ENCODE measurements around the gene ATP8A2. TPM values are rescaled to one million over a fixed set of nuclear protein-coding genes. Genes with fewer than 3 reads are reported as not detected.

The ATP8A2 gene
- total RNA-seq, 4 donors from 2014 or later = 0.29 to 0.65 (median 0.46) TPM

DNA sequence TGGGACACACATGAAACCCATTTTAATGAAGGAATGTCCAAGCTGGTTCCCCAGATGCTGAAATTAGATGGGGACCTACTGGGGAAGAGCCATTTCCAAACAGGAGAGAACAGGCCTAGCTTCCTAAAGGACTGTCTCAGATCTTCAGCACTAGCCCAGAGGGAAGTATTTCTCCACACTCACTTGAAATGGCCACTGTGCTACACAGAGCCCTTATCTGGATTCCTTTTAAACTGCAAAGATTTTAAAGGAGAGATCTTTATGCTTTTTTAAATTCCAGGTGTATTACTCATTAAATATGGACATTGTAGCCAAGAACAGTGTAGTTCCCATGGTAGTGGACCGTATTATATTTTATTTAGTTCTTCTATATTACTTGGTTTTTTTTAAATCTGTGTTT lies 424.7 kb downstream of the ATP8A2 start:
- no peaks in the 10 kb centered on the region for H3K9me3 ChIP-seq
- H3K27me3 ChIP-seq = peaks cover 0 to 3% (median 0%) of the 10 kb centered on the region in 4 donors
- TF ChIP-seq POLR2A (IDR thresholded peaks at IDR 0.05; ENCODE audit: low read depth) (no peak), POLR2AphosphoS5 (IDR thresholded peaks at IDR 0.05) (no peak), EP300 (IDR thresholded peaks at IDR 0.05) (no peak)
- TF ChIP-seq, protein P1, sequence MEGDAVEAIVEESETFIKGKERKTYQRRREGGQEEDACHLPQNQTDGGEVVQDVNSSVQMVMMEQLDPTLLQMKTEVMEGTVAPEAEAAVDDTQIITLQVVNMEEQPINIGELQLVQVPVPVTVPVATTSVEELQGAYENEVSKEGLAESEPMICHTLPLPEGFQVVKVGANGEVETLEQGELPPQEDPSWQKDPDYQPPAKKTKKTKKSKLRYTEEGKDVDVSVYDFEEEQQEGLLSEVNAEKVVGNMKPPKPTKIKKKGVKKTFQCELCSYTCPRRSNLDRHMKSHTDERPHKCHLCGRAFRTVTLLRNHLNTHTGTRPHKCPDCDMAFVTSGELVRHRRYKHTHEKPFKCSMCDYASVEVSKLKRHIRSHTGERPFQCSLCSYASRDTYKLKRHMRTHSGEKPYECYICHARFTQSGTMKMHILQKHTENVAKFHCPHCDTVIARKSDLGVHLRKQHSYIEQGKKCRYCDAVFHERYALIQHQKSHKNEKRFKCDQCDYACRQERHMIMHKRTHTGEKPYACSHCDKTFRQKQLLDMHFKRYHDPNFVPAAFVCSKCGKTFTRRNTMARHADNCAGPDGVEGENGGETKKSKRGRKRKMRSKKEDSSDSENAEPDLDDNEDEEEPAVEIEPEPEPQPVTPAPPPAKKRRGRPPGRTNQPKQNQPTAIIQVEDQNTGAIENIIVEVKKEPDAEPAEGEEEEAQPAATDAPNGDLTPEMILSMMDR (IDR thresholded peaks at IDR 0.05) = no peak
- H3K4me3 ChIP-seq = no peak overlapping the region
- H3K36me3 ChIP-seq = no peaks in the 10 kb centered on the region
- intact Hi-C loops (cut with DNase I) = no loop called here
- WGBS = 90% methylated on average over 1 of the region's 1 CpG
- H3K27ac ChIP-seq (replicated peaks in 1 of 4) = no peak overlapping the region
- DNase-seq (ENCODE audit: extremely low spot score) = no peak
- no peaks in the 10 kb centered on the region for H3K4me1 ChIP-seq

DNA sequence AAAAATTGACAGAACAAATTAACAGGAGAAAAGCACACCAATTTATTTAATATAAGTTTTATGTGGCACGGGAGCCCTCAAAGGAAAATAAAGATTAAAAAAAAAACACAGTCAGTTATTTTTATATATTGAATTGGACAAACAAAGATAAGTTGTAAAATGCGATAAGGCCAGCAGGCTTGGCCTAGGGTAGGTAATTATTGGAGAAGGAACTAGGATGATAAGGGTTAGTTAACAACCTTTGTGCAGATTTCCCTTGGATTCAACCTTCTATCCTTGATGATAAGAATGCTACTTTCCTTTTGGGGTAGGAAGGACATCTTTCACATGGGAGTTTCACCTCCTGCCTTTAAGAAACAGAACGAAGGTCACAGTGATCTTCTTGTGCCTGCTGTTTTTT lies 427.2 kb downstream of the ATP8A2 start:
- H3K4me3 ChIP-seq = no peak overlapping the region
- peaks cover 0 to 3% (median 0%) of the 10 kb centered on the region in 4 donors for H3K27me3 ChIP-seq
- intact Hi-C loops (cut with DNase I) = no loop called here
- no peak for TF ChIP-seq EP300 (IDR thresholded peaks at IDR 0.05)
- TF ChIP-seq POLR2AphosphoS5 (IDR thresholded peaks at IDR 0.05) = no peak
- TF ChIP-seq, protein P1 (IDR thresholded peaks at IDR 0.05) = no peak
- no peak for TF ChIP-seq POLR2A (IDR thresholded peaks at IDR 0.05; ENCODE audit: low read depth)
- no peaks in the 10 kb centered on the region for H3K9me3 ChIP-seq
- H3K36me3 ChIP-seq = no peaks in the 10 kb centered on the region
- no peak overlapping the region for H3K27ac ChIP-seq (replicated peaks in 1 of 4)
- no peaks in the 10 kb centered on the region for H3K4me1 ChIP-seq
- no peak for DNase-seq (ENCODE audit: extremely low spot score)
- 90% methylated on average over 3 of the region's 3 CpGs for WGBS

DNA sequence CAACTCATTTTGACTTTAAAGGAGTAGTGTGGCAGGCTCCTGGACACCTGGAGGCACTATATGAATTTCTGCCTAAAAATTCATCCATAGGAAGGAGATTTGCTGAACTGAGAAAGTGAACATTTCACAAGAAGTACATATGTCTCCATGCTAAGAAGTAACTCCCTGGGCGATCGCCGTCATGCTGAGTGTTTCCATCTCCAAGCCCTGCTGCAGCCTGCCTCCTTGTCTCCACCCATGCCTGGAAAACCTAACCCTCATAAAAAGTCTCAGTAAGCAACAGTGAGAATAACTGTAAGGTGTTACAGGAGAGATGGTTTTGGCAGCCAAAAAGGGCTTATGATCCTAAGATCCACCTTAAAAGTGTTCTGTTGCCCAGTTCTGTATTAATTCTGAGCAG lies 428.7 kb downstream of the ATP8A2 start:
- intact Hi-C loops (cut with DNase I) = no loop called here
- no peak for DNase-seq (ENCODE audit: extremely low spot score)
- H3K27me3 ChIP-seq = peaks cover 0 to 3% (median 0%) of the 10 kb centered on the region in 4 donors
- WGBS = 78% methylated on average over 3 of the region's 3 CpGs
- no peaks in the 10 kb centered on the region for H3K36me3 ChIP-seq
- H3K4me3 ChIP-seq = no peak overlapping the region
- TF ChIP-seq POLR2AphosphoS5 (IDR thresholded peaks at IDR 0.05) (no peak), EP300 (IDR thresholded peaks at IDR 0.05) (no peak), POLR2A (IDR thresholded peaks at IDR 0.05; ENCODE audit: low read depth) (no peak)
- TF ChIP-seq, protein P1 (IDR thresholded peaks at IDR 0.05) = no peak
- H3K9me3 ChIP-seq = no peaks in the 10 kb centered on the region
- H3K27ac ChIP-seq (replicated peaks in 1 of 4) = no peak overlapping the region
- H3K4me1 ChIP-seq = no peaks in the 10 kb centered on the region

DNA sequence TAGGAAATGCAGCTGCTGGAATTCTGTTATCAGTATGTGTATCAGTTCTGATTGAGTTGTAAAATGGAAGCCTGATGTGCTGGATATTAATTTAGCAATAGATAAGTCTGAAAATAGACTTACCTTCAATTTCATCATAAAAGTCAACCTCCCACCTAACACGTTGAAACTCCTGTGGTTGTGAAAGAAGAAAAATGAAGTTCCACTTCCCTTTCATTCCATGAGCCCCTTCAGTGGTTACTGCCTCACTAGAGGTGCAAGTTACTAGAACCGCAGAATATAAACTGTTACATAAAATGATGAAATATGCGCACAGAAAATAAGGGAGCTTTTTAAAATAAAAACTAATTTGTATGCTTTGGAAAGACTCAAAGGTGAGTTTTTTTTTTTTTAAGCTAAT lies 430.8 kb downstream of the ATP8A2 start:
- Histone ChIP-seq H3K4me3 (no peak overlapping the region), H3K36me3 (no peaks in the 10 kb centered on the region), H3K27me3 (peaks cover 0 to 3% (median 0%) of the 10 kb centered on the region in 4 donors), H3K4me1 (no peaks in the 10 kb centered on the region), H3K9me3 (no peaks in the 10 kb centered on the region), H3K27ac (replicated peaks in 1 of 4) (no peak overlapping the region)
- intact Hi-C loops (cut with DNase I) = no loop called here
- no peak for DNase-seq (ENCODE audit: extremely low spot score)
- 71% methylated on average over 3 of the region's 3 CpGs for WGBS
- TF ChIP-seq POLR2A (IDR thresholded peaks at IDR 0.05; ENCODE audit: low read depth) (no peak), POLR2AphosphoS5 (IDR thresholded peaks at IDR 0.05) (no peak), EP300 (IDR thresholded peaks at IDR 0.05) (no peak)
- TF ChIP-seq, protein P1 (IDR thresholded peaks at IDR 0.05) = no peak

DNA sequence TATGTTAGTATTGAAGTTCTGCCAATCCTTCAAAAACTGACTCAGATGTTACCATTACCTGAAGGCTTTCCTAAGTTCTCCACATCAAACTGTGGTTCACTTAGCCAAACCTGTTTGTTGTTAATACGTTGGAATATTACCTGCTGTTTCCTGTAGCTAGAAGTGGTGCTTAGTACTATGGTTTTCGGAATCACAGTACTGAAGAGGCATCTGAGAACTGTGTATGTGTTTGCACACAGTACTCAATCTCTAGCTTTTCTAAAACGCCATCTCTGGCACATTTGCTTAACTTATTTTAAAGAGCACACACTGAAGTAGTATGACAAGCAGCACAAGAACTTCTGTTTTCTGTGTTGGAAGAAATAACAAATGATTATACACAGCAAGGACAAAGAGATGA lies 431.9 kb downstream of the ATP8A2 start:
- DNase-seq (ENCODE audit: extremely low spot score) = no peak
- Histone ChIP-seq H3K9me3 (no peaks in the 10 kb centered on the region), H3K27me3 (peaks cover 0 to 3% (median 0%) of the 10 kb centered on the region in 4 donors), H3K27ac (replicated peaks in 1 of 4) (no peak overlapping the region), H3K4me1 (no peaks in the 10 kb centered on the region), H3K36me3 (no peaks in the 10 kb centered on the region), H3K4me3 (no peak overlapping the region)
- TF ChIP-seq, protein P1 (IDR thresholded peaks at IDR 0.05) = no peak
- no peak for TF ChIP-seq POLR2A (IDR thresholded peaks at IDR 0.05; ENCODE audit: low read depth)
- no peak for TF ChIP-seq POLR2AphosphoS5 (IDR thresholded peaks at IDR 0.05)
- TF ChIP-seq EP300 (IDR thresholded peaks at IDR 0.05) = no peak
- intact Hi-C loops (cut with DNase I) = no loop called here
- 77% methylated on average over 3 of the region's 3 CpGs for WGBS
